CD4-positive, alpha-beta T cell treated with Interleukin-10 for 1 hour (primary cell): ENCODE measurements around the gene EXOSC5.
"Not testable (repeated sequence)": the region's sequence is repeated elsewhere in the genome, so short reads cannot be mapped to it uniquely, and the experiment has no call there.

Source experiments
- DNase-seq: peaks from one replicate; pipeline ENCODE4 v3.0.0-alpha.2; 2020

The EXOSC5 gene

GRCh38 chr19:41397086-41398049, at the start of gene EXOSC5, which contains the start of gene BCKDHA:
Gene EXOSC5, minus strand, starts transcription at chr19:41397359. Its CDS starts 31 bp downstream, at chr19:41397328.
Gene BCKDHA, plus strand, starts transcription at chr19:41397818. Its CDS starts 10 bp downstream, at chr19:41397828.
- DNase-seq: peak; percentile 100

GRCh38 chr19:41445575-41445974, 48.4 kb upstream of the EXOSC5 start:
- no peak for DNase-seq

- DNase-seq: no peak
These were observed 46.8 kb upstream of the EXOSC5 start for GRCh38 chr19:41443813-41444455.

GRCh38 chr19:41442473-41443355, 45.6 kb upstream of the EXOSC5 start, which contains the start of gene ERICH4:
Gene ERICH4, plus strand, starts transcription at chr19:41443156. Its CDS starts 14 bp downstream, at chr19:41443170.
- no peak for DNase-seq

- DNase-seq: no peak
These were observed 44.3 kb upstream of the EXOSC5 start for GRCh38 chr19:41441321-41441945.

GRCh38 chr19:41439441-41440222, 42.5 kb upstream of the EXOSC5 start, which contains the start of gene DMAC2:
Gene DMAC2, minus strand, starts transcription at chr19:41439912. Its CDS starts 13 bp downstream, at chr19:41439899.
- peak; percentile 95 for DNase-seq

- no peak for DNase-seq
These were observed 40.9 kb upstream of the EXOSC5 start for GRCh38 chr19:41437944-41438574.

- no peak for DNase-seq
These were observed 39.5 kb upstream of the EXOSC5 start for GRCh38 chr19:41436674-41436951.

GRCh38 chr19:41435936-41436673, 38.9 kb upstream of the EXOSC5 start:
- DNase-seq: no peak

- not testable (repeated sequence) for DNase-seq
These were observed 38.2 kb upstream of the EXOSC5 start for GRCh38 chr19:41435376-41435775.

- DNase-seq: no peak
These were observed 37.3 kb upstream of the EXOSC5 start for GRCh38 chr19:41434450-41434849.

- DNase-seq: no peak
These were observed 36.0 kb upstream of the EXOSC5 start for GRCh38 chr19:41433171-41433570.

GRCh38 chr19:41431426-41432386, 34.5 kb upstream of the EXOSC5 start:
- peak; percentile 34 for DNase-seq

- DNase-seq: no peak
These were observed 33.8 kb upstream of the EXOSC5 start for GRCh38 chr19:41430922-41431321.

GRCh38 chr19:41428481-41428859, 31.3 kb upstream of the EXOSC5 start:
- no peak for DNase-seq

GRCh38 chr19:41427647-41428480, 30.7 kb upstream of the EXOSC5 start:
- DNase-seq: peak; percentile 69

- DNase-seq: peak; percentile 43
These were observed 29.9 kb upstream of the EXOSC5 start, which contains the start of gene B3GNT8 for GRCh38 chr19:41426952-41427646. Gene B3GNT8, minus strand, starts transcription at chr19:41427374. Its CDS starts 596 bp downstream, at chr19:41426778.
